Testis (tissue), 3 donors: ENCODE data around the gene EXD3. TPM values are rescaled to one million over a fixed set of nuclear protein-coding genes. Genes with fewer than 3 reads are reported as not detected.

ENCODE experiments used
- DNase-seq: peaks from one replicate; pipeline ENCODE4 v3.0.0-alpha.2; 2019
- H3K27ac ChIP-seq, 2 donors: fragments of 200-600 bp; sonication (generic); one replicate each; pipeline ENCODE4 v1.5.1; 2019
- H3K27me3 ChIP-seq: fragments of 200-600 bp; sonication (generic); one replicate; pipeline ENCODE4 v1.5.1; 2019
- H3K36me3 ChIP-seq: fragments of 200-600 bp; sonication (generic); one replicate; pipeline ENCODE4 v1.5.1; 2017; ENCODE audit warnings: low read depth; ENCODE audit errors: missing control alignments
- H3K4me1 ChIP-seq: fragments of 200-600 bp; sonication (generic); one replicate; pipeline ENCODE4 v1.5.1; 2019
- H3K4me3 ChIP-seq, 2 donors: fragments of 200-600 bp; sonication (generic); one replicate each; pipeline ENCODE4 v1.5.1; 2017 to 2019
- H3K9me3 ChIP-seq: fragments of 200-600 bp; sonication (generic); one replicate; pipeline ENCODE4 v1.5.1; 2017
- POLR2A ChIP-seq: fragments of 450-650 bp; IDR thresholded peaks from one replicate; pipeline ENCODE4 v1.6.1; 2017; ENCODE audit warnings: antibody characterized with exemption, mild to moderate bottlenecking, moderate library complexity
- WGBS, 2 donors: methylation state at CpG; one replicate each; pipeline ENCODE4 v1.1.5; 2018; 5-methylcytosine and 5-hydroxymethylcytosine counted together
- intact Hi-C: fragments of 100-400 bp; cut with DNase I; formaldehyde crosslinking; loops from one replicate; pipeline ENCODE4 v1.15.1; 2023; ENCODE audit warnings: low total_unique reads
- polyA plus RNA-seq: library from polyadenylated mRNA; stranded (reverse); fragments of 350-450 nt; fragmentation: Illumina TruSeq; extraction: RNeasy Lipid Tissue Mini Kit (QIAGEN cat#74804); gene quantifications from one replicate; pipeline ENCODE4 v1.2.3, GENCODE V29; 2014; ENCODE audit warnings: low read depth, low replicate concordance; ENCODE audit not compliant: insufficient read depth
- total RNA-seq, 2 donors: library from RNA; depleted of rRNA; stranded (reverse); fragments of >200 nt; gene quantifications; one replicate each; pipeline ENCODE4 v1.2.3, GENCODE V29; 2016
- TF ChIP-seq, protein P1 (sequence below), 3 experiments: fragments of 450-650 bp in 2 of 3; fragments of 200-600 bp in 1 of 3; sonication (generic) in 1 of 3; IDR thresholded peaks; one replicate each; pipeline ENCODE4 v1.5.1; 2016 to 2019; ENCODE audit warnings: antibody characterized with exemption in 3 of 3, mild to moderate bottlenecking in 2 of 3, moderate library complexity in 1 of 3

EXD3 gene
- total and polyA plus RNA-seq, 3 donors from 2014 or later, result 8.9 to 24.5 (median 15.5) TPM

GRCh38 chr9:137318602-137319001, 104.4 kb downstream of the EXD3 start:
- Histone ChIP-seq H3K9me3 (no peaks in the 10 kb centered on the region), H3K36me3 (no peaks in the 10 kb centered on the region), H3K27me3 (no peaks in the 10 kb centered on the region), H3K4me1 (peaks cover 13% of the 10 kb centered on the region), H3K27ac (no peak overlapping the region), H3K4me3 (no peak overlapping the region)
- TF ChIP-seq POLR2A, result no peak
- TF ChIP-seq, protein P1, sequence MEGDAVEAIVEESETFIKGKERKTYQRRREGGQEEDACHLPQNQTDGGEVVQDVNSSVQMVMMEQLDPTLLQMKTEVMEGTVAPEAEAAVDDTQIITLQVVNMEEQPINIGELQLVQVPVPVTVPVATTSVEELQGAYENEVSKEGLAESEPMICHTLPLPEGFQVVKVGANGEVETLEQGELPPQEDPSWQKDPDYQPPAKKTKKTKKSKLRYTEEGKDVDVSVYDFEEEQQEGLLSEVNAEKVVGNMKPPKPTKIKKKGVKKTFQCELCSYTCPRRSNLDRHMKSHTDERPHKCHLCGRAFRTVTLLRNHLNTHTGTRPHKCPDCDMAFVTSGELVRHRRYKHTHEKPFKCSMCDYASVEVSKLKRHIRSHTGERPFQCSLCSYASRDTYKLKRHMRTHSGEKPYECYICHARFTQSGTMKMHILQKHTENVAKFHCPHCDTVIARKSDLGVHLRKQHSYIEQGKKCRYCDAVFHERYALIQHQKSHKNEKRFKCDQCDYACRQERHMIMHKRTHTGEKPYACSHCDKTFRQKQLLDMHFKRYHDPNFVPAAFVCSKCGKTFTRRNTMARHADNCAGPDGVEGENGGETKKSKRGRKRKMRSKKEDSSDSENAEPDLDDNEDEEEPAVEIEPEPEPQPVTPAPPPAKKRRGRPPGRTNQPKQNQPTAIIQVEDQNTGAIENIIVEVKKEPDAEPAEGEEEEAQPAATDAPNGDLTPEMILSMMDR (IDR thresholded peaks at IDR 0.05), result no peak
- DNase-seq, result no peak
- 77 to 81% methylated on average over 7 to 17 of the region's 18 CpGs for WGBS, 2 donors
- intact Hi-C loops, result loop anchor here (10.0 kb wide), 1 partner anchor 86 kb away; no protein-coding TSS in a partner anchor

GRCh38 chr9:137317718-137318511, 105.0 kb downstream of the EXD3 start:
- H3K4me3 ChIP-seq, result no peak overlapping the region
- H3K27me3 ChIP-seq, result no peaks in the 10 kb centered on the region
- intact Hi-C loops, result loop anchor here (10.0 kb wide), 1 partner anchor 87 kb away; no protein-coding TSS in a partner anchor
- 57 to 91% methylated on average over 8 to 24 of the region's 24 CpGs for WGBS, 2 donors
- peaks cover 13% of the 10 kb centered on the region for H3K4me1 ChIP-seq
- no peaks in the 10 kb centered on the region for H3K9me3 ChIP-seq
- TF ChIP-seq, protein P1 (IDR thresholded peaks at IDR 0.05), result no peak
- no peak for TF ChIP-seq POLR2A
- H3K36me3 ChIP-seq, result no peaks in the 10 kb centered on the region
- peak; percentile 7 for DNase-seq
- H3K27ac ChIP-seq, result no peak overlapping the region

DNA sequence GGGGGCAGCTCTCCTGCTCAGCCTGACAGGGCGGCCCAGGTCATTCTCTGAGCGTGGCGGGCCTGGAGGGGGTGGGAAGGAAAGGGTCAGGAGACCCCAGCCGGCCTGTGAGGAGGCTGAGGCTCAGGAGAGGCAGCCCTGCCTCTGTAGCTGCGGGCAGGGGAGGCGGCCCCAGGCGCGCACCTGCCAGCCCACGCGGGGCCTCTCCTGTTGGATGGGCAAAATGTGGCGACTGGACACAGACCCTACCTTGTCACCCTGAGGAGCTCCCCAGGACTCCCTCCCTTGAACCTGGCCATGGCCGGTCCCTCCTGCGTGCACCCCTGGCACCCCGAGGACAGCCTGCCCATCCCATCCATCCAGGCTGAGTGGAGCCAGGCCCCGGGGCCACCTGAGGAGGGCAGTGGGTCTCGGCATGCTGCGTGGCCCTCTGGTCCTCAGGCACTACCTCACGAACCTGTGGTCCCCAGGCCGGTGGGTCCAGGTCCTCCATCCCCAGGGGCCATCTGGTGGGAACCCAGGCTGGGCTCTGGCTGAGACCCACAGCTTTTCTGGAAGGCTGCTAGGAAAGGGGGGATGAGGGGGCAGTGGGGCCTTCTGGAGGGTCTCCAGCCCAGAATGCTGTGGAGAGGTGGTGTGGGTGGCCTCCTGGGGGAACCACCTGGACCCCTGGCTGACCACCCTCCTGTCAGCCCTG, 105.8 kb downstream of the EXD3 start:
- TF ChIP-seq, protein P1 (IDR thresholded peaks at IDR 0.05), result no peak
- no peak for TF ChIP-seq POLR2A
- intact Hi-C loops, result loop anchor here (10.0 kb wide), 1 partner anchor 88 kb away; no protein-coding TSS in a partner anchor
- no peaks in the 10 kb centered on the region for H3K36me3 ChIP-seq
- H3K27ac ChIP-seq, result no peak overlapping the region
- H3K4me3 ChIP-seq, result no peak overlapping the region
- no peak for DNase-seq
- 67 to 77% methylated on average over 7 to 15 of the region's 19 CpGs for WGBS, 2 donors
- peaks cover 13% of the 10 kb centered on the region for H3K4me1 ChIP-seq
- H3K27me3 ChIP-seq, result no peaks in the 10 kb centered on the region
- no peaks in the 10 kb centered on the region for H3K9me3 ChIP-seq

DNA sequence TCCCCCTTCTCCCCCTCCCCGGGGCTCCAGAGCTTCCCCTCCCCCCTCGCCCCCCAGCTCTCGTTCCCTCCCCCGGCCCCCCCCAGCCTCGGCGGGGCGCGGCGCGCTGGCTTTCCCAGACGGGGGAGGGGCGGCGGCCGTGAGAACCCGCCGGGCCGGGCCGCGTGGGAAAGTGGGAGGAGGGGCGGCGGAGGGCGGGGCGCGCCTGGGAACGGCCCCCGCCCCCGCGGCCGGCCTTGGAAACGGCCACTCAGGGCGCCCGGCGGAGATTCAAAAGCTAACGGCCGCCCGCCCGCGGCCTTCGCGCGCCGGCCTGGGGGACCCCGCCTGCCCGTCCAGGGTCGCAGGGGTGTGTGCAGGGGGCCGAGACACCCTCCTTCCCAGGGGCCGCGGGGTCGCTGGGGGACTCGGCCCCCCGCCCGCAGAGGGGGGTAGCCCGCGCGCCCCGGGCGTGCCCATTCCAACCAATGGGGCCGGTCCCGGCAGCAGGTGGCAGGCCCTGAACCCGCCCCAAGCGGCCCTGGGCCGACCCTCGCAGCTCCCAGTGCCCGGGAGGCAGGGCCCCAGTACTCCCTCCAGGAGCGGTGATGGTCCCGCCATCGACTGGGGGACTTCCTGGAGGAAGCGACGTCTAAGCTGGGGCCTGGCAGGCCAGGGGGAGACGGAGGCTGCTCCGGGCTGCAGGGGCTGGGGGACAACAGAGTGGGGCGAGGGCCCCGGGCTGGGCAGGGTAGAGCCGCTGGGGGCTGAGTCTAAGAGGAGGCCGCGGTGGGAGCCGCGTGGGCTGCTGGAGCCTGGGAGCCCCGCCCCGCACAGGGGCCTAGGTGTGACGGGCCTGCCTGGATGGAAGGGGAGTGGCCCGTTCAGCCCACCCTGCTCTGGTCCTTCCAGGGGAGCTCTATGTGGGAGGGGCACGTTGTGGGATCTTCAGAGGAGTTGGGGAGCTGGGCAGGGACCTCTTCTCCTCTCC, 106.7 kb downstream of the EXD3 start:
- TF ChIP-seq, protein P1 (IDR thresholded peaks at IDR 0.05), result no peak
- TF ChIP-seq POLR2A, result no peak
- Histone ChIP-seq H3K4me3 (peak overlapping the region; percentile 24 to 48), H3K9me3 (no peaks in the 10 kb centered on the region), H3K27ac (peak overlapping the region; percentile 18 to 45), H3K4me1 (peaks cover 13% of the 10 kb centered on the region), H3K27me3 (no peaks in the 10 kb centered on the region), H3K36me3 (no peaks in the 10 kb centered on the region)
- peak; percentile 69 for DNase-seq
- intact Hi-C loops, result loop anchor here (10.0 kb wide), 1 partner anchor 89 kb away; no protein-coding TSS in a partner anchor
- WGBS, 2 donors, result 8 to 20% methylated on average over 1 to 48 of the region's 83 CpGs
